Esophagus mucosa (tissue), 1 donor: ENCODE results near the gene NPFFR1. TPM values are rescaled to one million over a fixed set of nuclear protein-coding genes. Genes with fewer than 3 reads are reported as not detected.
"Not testable (repeated sequence)": the region's sequence is repeated elsewhere in the genome, so short reads cannot be mapped to it uniquely, and the experiment has no call there.

ENCODE experiments used
- ATAC-seq: fragments of 200-7000 bp; cut with Tn5 transposase; one replicate; pipeline ENCODE4 v1.9.1; 2020
- total RNA-seq: library from RNA; stranded (reverse); gene quantifications from one replicate; pipeline ENCODE4 v1.2.4, GENCODE V29; 2023
- donor health status: DM: yes; HTN: yes; CAD: no.

The NPFFR1 gene
- total RNA-seq, 1 donor from 2014 or later: 0.04 TPM

GRCh38 chr10:70284542-70285475 lies 1.0 kb upstream of the NPFFR1 start:
- no peak for ATAC-seq

DNA sequence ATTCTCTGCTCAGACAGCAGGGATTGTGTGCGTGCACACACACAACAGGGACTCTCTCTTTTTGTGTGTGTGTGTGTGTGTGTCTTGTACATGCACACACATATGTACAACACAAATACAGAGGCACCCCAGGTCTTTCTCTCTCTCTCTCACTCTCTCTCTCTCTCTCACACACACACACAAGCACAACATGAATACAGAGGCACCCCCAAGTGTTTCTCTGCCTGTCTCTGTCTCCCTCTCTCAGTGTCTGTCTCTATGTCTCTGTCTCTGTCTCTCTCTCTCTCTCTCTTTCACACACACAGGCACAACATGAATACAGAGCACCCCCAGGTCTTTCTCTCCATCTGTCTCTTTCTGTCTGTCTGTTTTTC lies 746 bp downstream of the NPFFR1 start:
- ATAC-seq: no peak

DNA sequence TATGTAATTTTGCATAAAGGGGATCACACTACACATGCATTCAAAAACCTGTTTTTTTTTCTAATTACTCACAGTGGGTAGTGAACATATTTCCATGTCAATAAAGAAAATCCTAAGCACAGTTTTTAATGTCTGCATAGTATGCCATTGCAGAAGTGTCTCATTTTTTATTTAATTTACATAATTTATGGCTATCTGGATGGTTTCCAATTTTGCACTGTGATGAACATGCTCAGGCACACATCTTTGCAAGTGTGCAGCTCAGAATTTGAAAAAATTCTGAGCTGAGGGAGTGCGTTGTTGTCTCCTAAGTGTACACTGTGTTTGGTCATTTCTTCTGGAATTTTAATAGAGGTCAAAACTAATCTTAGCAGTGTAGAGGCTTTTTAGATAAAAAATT lies 2.2 kb downstream of the NPFFR1 start:
- no peak for ATAC-seq

- ATAC-seq: no peak
These were observed 3.7 kb downstream of the NPFFR1 start for GRCh38 chr10:70280099-70280498.

DNA sequence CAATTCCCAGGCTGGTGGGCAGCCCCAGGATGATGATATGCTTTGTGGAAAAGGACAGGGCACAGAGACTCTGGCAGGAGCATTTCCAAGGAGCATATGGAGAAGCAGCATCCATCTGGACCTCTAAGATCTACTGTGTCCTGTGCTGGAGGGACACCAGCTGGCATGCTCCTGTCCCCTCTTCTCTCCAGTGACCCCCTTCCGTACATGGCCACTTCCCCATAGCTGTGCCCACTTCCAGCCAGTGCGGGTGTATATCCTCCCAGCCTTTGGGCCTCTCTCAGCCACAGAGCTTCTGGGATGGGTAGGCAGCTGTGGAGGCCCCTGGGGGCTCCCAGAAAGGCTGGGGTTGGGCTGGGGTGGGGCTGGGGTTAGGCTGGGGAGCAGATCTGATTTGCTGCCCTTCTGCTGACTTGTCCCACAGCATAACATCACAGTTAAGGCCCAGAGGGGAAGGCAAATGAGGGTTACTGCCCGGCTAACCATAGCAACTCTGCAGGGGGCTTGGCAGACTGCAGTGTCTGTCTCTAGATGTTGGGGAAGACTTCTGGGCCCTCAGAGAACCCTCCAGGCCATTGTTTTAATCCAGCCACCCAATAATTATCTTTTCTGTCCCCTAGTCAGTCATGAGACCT lies 6.3 kb downstream of the NPFFR1 start:
- no peak for ATAC-seq

- no peak for ATAC-seq
These were observed 9.2 kb downstream of the NPFFR1 start for GRCh38 chr10:70274643-70275042.

DNA sequence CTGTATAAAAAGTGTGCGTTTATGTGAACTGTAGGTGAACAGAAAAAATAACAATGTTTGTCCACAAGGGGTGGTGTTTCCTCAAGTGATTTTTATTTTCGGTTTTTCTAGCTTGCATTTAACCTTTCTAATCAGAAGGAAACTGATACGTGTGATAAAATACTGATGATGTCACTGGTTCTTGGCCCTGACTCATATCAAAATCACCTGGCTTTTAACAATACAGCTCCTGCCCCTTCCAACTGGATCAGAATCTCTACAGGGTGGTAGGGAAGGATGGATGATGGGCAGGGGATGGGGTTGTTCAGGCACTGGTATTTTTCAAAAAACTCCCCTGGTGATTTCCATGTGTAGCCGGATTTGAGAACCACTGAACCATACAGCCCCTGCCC lies 10.9 kb downstream of the NPFFR1 start:
- ATAC-seq: peak; percentile 22

- ATAC-seq: peak; percentile 13
These were observed 11.5 kb downstream of the NPFFR1 start for GRCh38 chr10:70271996-70272924.

DNA sequence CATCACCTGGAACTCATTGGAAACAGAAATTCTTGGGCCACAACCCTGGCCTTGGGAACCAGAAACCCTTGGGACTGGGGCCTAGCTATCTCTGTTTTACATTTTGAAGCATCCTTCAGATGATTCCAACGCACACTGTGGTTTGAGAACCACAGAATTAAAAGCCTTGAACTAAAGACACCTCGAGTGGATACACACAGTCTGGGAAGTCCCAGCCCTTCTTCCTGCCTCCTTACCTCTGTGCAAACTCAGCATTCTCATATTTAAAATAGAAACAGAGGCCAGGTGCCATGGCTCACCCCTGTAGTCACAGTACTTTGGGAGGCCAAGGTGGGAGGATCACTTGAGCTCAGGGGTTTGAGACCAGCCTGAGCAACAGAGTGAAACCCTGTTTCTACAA lies 12.9 kb downstream of the NPFFR1 start:
- no peak for ATAC-seq

DNA sequence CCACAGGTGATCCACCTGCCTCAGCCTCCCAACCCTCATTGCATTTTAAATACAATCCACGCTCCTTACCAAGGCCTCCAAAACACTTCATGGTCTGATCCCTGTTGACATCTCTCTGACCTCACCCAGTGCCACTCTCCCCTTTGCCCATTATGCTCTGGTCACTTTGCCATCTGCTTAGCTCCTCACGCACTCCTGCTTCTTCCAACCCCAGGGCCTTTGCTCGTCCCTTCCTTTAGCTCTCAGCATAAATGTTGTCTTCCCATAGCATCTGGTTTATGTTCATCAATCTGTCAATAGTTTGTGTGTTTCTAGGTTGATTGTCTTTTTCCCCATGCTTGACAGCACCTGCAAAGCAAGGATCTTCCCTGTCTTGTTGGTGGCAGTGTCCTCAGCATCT lies 14.1 kb downstream of the NPFFR1 start:
- no peak for ATAC-seq

GRCh38 chr10:70268376-70268775 lies 15.4 kb downstream of the NPFFR1 start:
- ATAC-seq: no peak

GRCh38 chr10:70267161-70267933 lies 16.5 kb downstream of the NPFFR1 start:
- peak; percentile 94 for ATAC-seq

GRCh38 chr10:70266701-70267100 lies 17.1 kb downstream of the NPFFR1 start:
- ATAC-seq: no peak

- ATAC-seq: no peak
These were observed 17.7 kb downstream of the NPFFR1 start for GRCh38 chr10:70266056-70266455.

- ATAC-seq: peak; percentile 4
These were observed 18.6 kb downstream of the NPFFR1 start for GRCh38 chr10:70265032-70265689.

DNA sequence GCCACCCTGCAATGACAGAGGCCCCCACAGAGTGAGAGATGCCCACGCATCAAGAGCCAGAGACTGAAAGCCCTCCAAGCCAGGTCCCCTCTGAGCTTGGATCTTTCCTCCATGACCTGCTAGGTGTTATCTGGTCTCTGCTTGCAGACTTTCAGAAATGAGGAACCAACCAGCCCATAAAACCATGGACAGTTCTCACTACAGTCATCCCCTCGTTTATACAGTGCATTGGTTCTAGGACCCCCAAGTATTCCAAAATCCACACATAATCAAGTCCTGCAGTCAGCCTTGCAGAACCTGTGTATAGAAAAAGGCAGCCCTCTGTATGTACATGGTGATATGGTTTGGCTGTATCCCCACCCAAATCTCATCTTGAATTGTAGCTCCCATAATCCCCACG lies 23.1 kb downstream of the NPFFR1 start:
- ATAC-seq: no peak

GRCh38 chr10:70260259-70260658 lies 23.5 kb downstream of the NPFFR1 start:
- no peak for ATAC-seq

GRCh38 chr10:70258216-70258615 lies 25.6 kb downstream of the NPFFR1 start:
- no peak for ATAC-seq

- ATAC-seq: not testable (repeated sequence)
These were observed 26.0 kb downstream of the NPFFR1 start for GRCh38 chr10:70257816-70258215.

DNA sequence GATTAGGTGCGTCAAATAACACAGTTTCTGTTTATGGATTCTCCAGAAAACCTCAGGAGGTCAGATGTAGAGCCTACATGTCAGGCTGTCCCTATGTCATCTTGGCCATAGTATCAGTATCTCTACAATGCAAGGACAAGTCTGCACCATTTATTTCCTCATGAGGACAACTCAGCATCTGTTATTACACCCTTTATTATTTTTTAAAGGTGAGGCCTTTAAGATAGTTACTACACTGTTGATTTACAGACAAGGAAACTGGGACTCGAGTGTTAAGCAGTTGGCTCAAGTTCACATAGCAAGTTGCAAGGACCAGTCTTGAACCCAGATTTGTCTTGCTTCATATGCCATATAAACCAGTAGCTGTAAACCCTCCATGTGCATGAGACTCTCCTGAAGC lies 27.3 kb downstream of the NPFFR1 start:
- ATAC-seq: peak; percentile 29
